AG04450 (cell line): ENCODE results near the gene GAS6. TPM values are rescaled to one million over a fixed set of nuclear protein-coding genes. Genes with fewer than 3 reads are reported as not detected.

Experiments used
- CTCF ChIA-PET: fragments of 300-600, 350-600 bp; formaldehyde crosslinking; extraction: SDS; loops from one replicate; lab custom pipeline; 2022; ENCODE audit warnings: antibody characterized with exemption, inconsistent platforms; lab: Charles Lee
- POLR2A ChIA-PET: fragments of 350-600 bp; formaldehyde crosslinking; extraction: SDS; loops from one replicate; lab custom pipeline; 2021; ENCODE audit warnings: antibody characterized with exemption, inconsistent platforms; lab: Yijun Ruan, JAX
- DNase-seq: peaks from one replicate; pipeline ENCODE4 v3.0.0-alpha.2; 2011; ENCODE audit warnings: low read depth, low spot score
- H3K27ac ChIP-seq: one replicate; pipeline ENCODE4 v1.5.1; 2012; ENCODE audit warnings: low read depth, low read length, control low read depth
- H3K27me3 ChIP-seq: one replicate; pipeline ENCODE4 v1.6.0; 2012; ENCODE audit warnings: low read length; ENCODE audit not compliant: control insufficient read depth, insufficient read depth
- H3K4me3 ChIP-seq: 2 replicates; pipeline ENCODE4 v1.5.1; 2011; ENCODE audit warnings: mild to moderate bottlenecking, low read depth, low read length, control low read depth
- H3K9me3 ChIP-seq: 2 replicates; pipeline ENCODE4 v1.5.1; 2012; ENCODE audit warnings: low read length; ENCODE audit not compliant: control insufficient read depth, insufficient read depth
- CTCF ChIP-seq: IDR thresholded peaks from 2 replicates; pipeline ENCODE4 v1.5.1; 2011; ENCODE audit warnings: low read depth, low read length, control low read depth, inconsistent platforms
- polyA plus RNA-seq: library from polyadenylated mRNA; depleted of rRNA; stranded (reverse); fragments of >200 nt; gene quantifications from 2 replicates; pipeline ENCODE4 v1.2.3, GENCODE V29; 2011

Gene GAS6
- polyA plus RNA-seq, 1 experiment, result 356 TPM

DNA sequence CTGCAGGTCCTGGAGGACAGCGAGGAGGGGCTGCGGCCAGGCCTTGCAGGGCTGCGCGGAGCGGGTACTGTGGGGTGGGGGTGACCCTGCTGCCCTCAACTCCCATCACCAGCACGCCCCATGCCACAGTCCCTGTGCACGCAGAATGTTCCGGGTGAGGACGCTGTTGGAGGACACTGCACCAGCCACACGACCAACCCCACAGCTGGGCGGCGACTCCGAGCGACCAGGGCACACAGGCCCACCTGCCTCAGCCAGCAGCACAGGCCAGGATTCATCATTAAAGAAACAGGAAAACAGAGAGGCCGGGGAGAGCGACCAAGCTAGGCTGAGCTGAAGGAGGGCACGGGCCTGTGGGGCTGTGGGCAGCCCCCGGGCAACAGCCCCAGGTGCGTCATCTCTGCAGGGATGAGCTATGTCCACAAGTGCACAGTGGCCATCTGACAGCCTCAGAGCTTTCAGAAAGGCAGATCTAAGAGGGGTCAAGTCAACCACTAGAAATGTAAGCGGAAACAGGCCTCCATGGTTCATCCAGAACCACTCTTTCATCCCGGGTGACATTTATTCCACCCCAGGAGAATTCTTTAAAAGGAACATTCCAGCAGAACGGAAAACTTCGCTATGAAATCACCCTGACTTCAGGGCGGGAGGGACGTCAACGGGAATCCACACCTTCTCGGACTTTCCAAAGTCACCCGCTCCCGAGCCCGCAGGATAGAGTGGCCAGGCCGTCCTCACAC lies 1.5 kb downstream of the GAS6 start:
- Histone ChIP-seq H3K9me3 (peaks cover 6% of the 10 kb centered on the region; the same call in 1 of the 2 replicates), H3K4me3 (peak overlapping the region; percentile 82), H3K27me3 (no peaks in the 10 kb centered on the region), H3K27ac (peak overlapping the region; percentile 84)
- no peak for TF ChIP-seq CTCF
- ChIA-PET POLR2A (interaction anchor here (1.5 kb wide), 1 partner anchor 46 kb away, joined by 3 read pairs; no protein-coding TSS in a partner anchor), CTCF (no interaction called here)
- DNase-seq, result no peak

GRCh38 chr13:113861433-113862030 lies 2.3 kb downstream of the GAS6 start:
- Histone ChIP-seq H3K4me3 (peak overlapping the region; percentile 82), H3K9me3 (peaks cover 6% of the 10 kb centered on the region; the same call in 1 of the 2 replicates), H3K27ac (peak overlapping the region; percentile 47), H3K27me3 (no peaks in the 10 kb centered on the region)
- ChIA-PET POLR2A (interaction anchor here (1.5 kb wide), 1 partner anchor 47 kb away, joined by 3 read pairs; no protein-coding TSS in a partner anchor), CTCF (no interaction called here)
- no peak for TF ChIP-seq CTCF
- no peak for DNase-seq

DNA sequence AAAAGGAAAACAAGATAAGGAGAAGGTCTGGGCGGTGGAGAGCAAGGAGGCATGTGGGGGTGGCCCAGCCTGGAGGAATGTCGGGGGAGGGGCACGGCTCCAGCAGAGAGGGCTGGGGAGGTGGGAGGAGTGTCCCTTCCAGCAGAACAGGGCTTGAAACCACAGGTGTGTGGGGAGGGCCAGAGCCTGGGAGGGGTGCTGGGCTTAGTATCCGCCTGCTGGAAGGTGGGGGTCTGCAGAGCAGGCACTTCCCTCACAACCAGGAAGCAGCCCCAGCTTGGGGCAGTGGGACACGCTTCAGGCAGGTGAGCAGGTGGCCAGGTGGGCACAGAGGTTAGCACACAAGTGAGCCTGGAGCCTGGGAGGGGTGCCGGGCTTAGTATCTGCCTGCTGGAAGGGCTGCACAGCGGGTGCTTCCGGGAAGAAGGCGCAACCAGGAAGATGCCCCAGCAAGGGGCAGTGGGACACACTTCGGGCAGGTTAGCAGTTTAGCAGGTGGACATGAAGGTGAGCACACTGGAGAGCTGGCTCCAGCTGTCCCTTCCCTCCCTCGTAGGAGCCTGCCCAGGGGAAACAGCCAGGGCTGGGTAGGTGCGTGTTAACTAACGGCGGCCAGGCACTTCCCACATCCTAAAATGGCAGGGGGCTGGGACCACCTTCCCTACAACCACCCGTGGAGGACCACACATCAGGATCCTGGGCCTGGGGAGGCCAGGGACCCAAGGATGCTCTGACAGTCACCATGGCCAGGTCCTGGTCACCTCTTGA lies 3.0 kb downstream of the GAS6 start:
- CTCF ChIA-PET, result no interaction called here
- Histone ChIP-seq H3K9me3 (peaks cover 6% of the 10 kb centered on the region; the same call in 1 of the 2 replicates), H3K4me3 (peak overlapping the region; percentile 82), H3K27ac (peak overlapping the region; percentile 47), H3K27me3 (no peaks in the 10 kb centered on the region)
- no peak for DNase-seq
- POLR2A ChIA-PET, result no interaction called here
- TF ChIP-seq CTCF, result no peak

GRCh38 chr13:113860051-113860664 lies 3.7 kb downstream of the GAS6 start:
- ChIA-PET POLR2A (no interaction called here), CTCF (no interaction called here)
- Histone ChIP-seq H3K9me3 (peaks cover 6% of the 10 kb centered on the region; the same call in 1 of the 2 replicates), H3K4me3 (peak overlapping the region; percentile 82), H3K27me3 (no peaks in the 10 kb centered on the region), H3K27ac (peak overlapping the region; percentile 47)
- no peak for DNase-seq
- TF ChIP-seq CTCF, result no peak
